Bladder microvascular endothelial cell (primary cell): ENCODE results near the gene GIMAP5. TPM values are rescaled to one million over a fixed set of nuclear protein-coding genes. Genes with fewer than 3 reads are reported as not detected.

Experiments
- total RNA-seq: library from RNA; depleted of rRNA; stranded (reverse); fragments of >200 nt; gene quantifications from 2 replicates; pipeline ENCODE4 v1.2.3, GENCODE V29; 2014

GIMAP5 gene
- 128 and 150 TPM in 2 replicates for total RNA-seq

DNA sequence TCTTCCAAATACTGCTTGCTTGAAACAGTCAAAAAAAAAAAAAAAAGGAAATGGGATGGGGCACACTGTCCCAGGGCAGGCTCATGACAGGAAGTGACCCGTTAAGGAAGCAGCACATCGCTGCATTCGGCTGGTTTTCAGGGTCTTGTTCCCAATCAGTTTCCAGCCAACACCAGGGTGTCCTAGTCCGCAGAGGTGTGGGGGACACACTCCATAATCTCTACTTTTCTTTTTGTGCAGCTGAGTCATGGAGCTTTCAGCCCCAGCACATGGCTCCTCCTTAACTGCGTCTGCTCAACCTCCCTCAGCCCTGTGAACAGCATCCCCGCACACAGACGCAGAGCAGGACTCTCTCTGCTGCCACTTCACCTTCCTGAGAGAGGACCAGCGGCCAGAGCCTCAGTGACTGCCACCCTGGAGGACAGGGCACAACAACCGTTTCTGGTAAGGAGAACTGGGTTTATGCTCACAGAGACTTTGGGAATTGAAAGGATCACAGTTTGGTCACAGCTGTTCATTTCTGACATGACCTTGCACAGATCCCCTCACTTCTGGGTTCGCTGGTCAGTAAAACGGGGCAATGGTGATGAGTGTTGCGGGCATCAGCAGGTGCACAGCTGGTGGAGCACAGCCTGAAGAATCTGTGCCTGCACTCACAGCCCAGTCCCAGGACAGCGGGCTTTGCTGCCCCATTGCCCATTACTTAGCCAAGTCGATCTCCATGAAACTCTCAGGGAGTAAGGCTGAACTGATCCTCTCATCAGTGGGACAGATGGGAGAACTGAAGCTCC is at the start of gene GIMAP5:
TSS of gene GIMAP5 (plus strand) at position 154 of the 791 bp plus-strand sequence. CDS start 3,467 bp downstream, outside the sequence.

DNA sequence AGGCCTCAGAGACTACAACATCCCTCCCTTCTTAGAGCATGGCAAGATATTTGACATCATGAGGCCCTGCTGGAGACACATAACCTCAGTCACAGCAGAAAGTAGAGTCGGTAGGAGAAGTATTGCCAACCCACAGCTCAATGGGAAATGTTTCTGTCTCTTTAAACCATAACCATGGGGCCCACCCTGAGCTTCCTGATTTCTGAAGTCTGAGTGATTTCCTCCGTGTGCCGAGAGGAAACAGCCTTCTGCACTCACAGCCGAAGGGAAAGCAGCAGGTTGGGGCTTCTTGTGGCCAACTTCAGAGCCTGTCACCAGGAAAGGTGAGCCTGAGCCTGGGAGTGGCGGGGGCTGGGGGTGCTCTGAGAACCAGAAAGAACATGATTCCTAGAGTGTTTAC is 20.9 kb upstream of the GIMAP5 start, which contains the start of gene GIMAP1:
TSS of gene GIMAP1 (plus strand) at position 246 of the 400 bp plus-strand sequence. CDS start 2,435 bp downstream, outside the sequence.

Other genes with a start within 250 kb of the GIMAP5 start
- gene GIMAP7, start 222.5 kb upstream of the GIMAP5 start, total RNA-seq: 41.2 and 88.9 TPM in 2 replicates
- 131 and 293 TPM in 2 replicates for gene GIMAP4, start 170.0 kb upstream of the GIMAP5 start, total RNA-seq
- 136 and 201 TPM in 2 replicates for gene GIMAP6, start 105.0 kb upstream of the GIMAP5 start, total RNA-seq
- 43.5 and 77.4 TPM in 2 replicates for gene GIMAP2, start 51.7 kb upstream of the GIMAP5 start, total RNA-seq
- 11.1 and 26.7 TPM in 2 replicates for gene GIMAP1, start 20.8 kb upstream of the GIMAP5 start, total RNA-seq
- gene TMEM176B, start 62.9 kb downstream of the GIMAP5 start, total RNA-seq: not detected in 2 replicates
- gene TMEM176A, start 63.4 kb downstream of the GIMAP5 start, total RNA-seq: 0.25 TPM in 1 of 2 replicates, not detected in the other
- not detected in 2 replicates for gene AOC1, start 115.1 kb downstream of the GIMAP5 start, total RNA-seq
- gene KCNH2, start 240.9 kb downstream of the GIMAP5 start, total RNA-seq: 0.06 TPM in 1 of 2 replicates, not detected in the other